DND-41 (cell line): ENCODE data around the gene HOXA5.

Experiments
- CTCF ChIP-seq: IDR thresholded peaks from 2 replicates; pipeline ENCODE4 v1.5.1; 2012; ENCODE audit warnings: borderline replicate concordance, low read length, moderate library complexity, mild to moderate bottlenecking; ENCODE audit not compliant: poor library complexity, severe bottlenecking; ENCODE audit errors: extremely low read depth
- EZH2 ChIP-seq: IDR thresholded peaks from 3 replicates; pipeline ENCODE4 v1.6.1; 2012; ENCODE audit warnings: borderline replicate concordance, low read depth, mild to moderate bottlenecking, moderate library complexity, low read length, inconsistent platforms; ENCODE audit not compliant: severe bottlenecking

GRCh38 chr7:27141923-27142579, 1.4 kb downstream of the HOXA5 start:
- TF ChIP-seq CTCF = no peak
- no peak for TF ChIP-seq EZH2
